Common myeloid progenitor, CD34-positive (primary cell): ENCODE data around the gene SAG.
"Not testable (repeated sequence)": the region's sequence is repeated elsewhere in the genome, so short reads cannot be mapped to it uniquely, and the experiment has no call there.

Experiments
- CTCF ChIA-PET: fragments of 350-600 bp; sonication (Branson Sonifier 250); formaldehyde crosslinking; loops from one replicate; lab custom pipeline; 2021; ENCODE audit warnings: antibody characterized with exemption; lab: Charles Lee
- POLR2A ChIA-PET: fragments of 350-600 bp; sonication (Branson Sonifier 250); formaldehyde crosslinking; loops from one replicate; lab custom pipeline; 2021; ENCODE audit warnings: antibody characterized with exemption; lab: Charles Lee
- DNase-seq, 3 donors: peaks; one replicate each; pipeline versions ENCODE4 v3.0.0 to v3.0.0-alpha.2; 2013
- H3K27ac ChIP-seq, 2 experiments: 1 replicate in 1 of 2; 2 replicates in 1 of 2; pipeline ENCODE4 v1.7.0; 2013; ENCODE audit warnings: inconsistent platforms in 2 of 2, low read length in 2 of 2, mild to moderate bottlenecking in 2 of 2, low read depth in 1 of 2, moderate library complexity in 1 of 2; ENCODE audit not compliant: severe bottlenecking in 2 of 2, insufficient read depth in 1 of 2, poor library complexity in 1 of 2
- H3K27me3 ChIP-seq, 5 experiments: replicated peaks in 2 of 5; 1 replicate in 3 of 5; 2 replicates in 2 of 5; pipeline versions ENCODE4 v1.6.1 to v1.7.0; 2013; ENCODE audit warnings: low read length in 4 of 5, mild to moderate bottlenecking in 2 of 5, moderate library complexity in 2 of 5, inconsistent platforms in 1 of 5; ENCODE audit not compliant: insufficient read depth in 5 of 5, control insufficient read depth in 4 of 5
- H3K36me3 ChIP-seq, 4 experiments: 1 replicate in 2 of 4; 2 replicates in 2 of 4; pipeline versions ENCODE4 v1.6.1 to v1.7.0; 2013; ENCODE audit warnings: low read length in 3 of 4, control low read depth in 1 of 4, mild to moderate bottlenecking in 1 of 4; ENCODE audit not compliant: control insufficient read depth in 4 of 4, insufficient read depth in 4 of 4
- H3K4me1 ChIP-seq, 4 experiments: 1 replicate in 3 of 4; 2 replicates in 1 of 4; pipeline versions ENCODE4 v1.6.1 to v1.7.1; 2013; ENCODE audit warnings: low read length in 3 of 4, mild to moderate bottlenecking in 3 of 4, control low read depth in 1 of 4, inconsistent platforms in 1 of 4, moderate library complexity in 1 of 4; ENCODE audit not compliant: control insufficient read depth in 4 of 4, insufficient read depth in 4 of 4; ENCODE audit errors: control extremely low read depth in 1 of 4
- H3K4me3 ChIP-seq, 7 experiments: 1 replicate in 4 of 7; 2 replicates in 3 of 7; pipeline versions ENCODE4 v1.5.1 to v1.7.0; 2013; ENCODE audit warnings: mild to moderate bottlenecking in 7 of 7, low read length in 6 of 7, moderate library complexity in 6 of 7, inconsistent platforms in 2 of 7, low read depth in 2 of 7, control low read depth in 1 of 7; ENCODE audit not compliant: insufficient read depth in 4 of 7, control insufficient read depth in 1 of 7; ENCODE audit errors: extremely low read depth in 1 of 7
- H3K9me3 ChIP-seq, 5 experiments: 1 replicate in 4 of 5; 2 replicates in 1 of 5; pipeline versions ENCODE4 v1.6.1 to v1.7.1; 2013; ENCODE audit warnings: low read length in 4 of 5, mild to moderate bottlenecking in 2 of 5, inconsistent platforms in 1 of 5, low read depth in 1 of 5, moderate library complexity in 1 of 5; ENCODE audit not compliant: control insufficient read depth in 4 of 5, insufficient read depth in 2 of 5; ENCODE audit errors: control extremely low read depth in 1 of 5
- WGBS: methylation state at CpG from one replicate; pipeline ENCODE4 v1.1.5; 2013; ENCODE audit not compliant: insufficient coverage; 5-methylcytosine and 5-hydroxymethylcytosine counted together

Gene SAG

DNA sequence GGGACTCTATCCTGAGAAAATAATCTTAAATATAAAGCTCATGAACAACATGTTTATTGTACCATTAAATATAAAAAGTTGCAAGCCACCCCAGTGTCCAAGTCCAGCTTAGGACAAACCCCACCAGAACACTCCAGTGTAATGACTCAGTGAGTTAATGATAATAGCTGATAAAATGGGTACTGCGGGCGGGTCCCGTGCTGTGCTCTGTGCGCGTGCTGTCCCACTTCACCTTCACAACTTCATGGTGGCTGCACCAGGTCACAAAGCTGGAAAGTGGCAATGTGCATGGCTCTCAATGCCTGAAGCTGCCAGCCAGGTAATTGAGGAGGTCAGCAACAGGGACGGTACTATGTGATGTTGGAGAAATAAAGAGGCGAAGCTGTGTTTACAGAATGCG is 65.2 kb downstream of the SAG start:
- Histone ChIP-seq H3K4me3 (no peak overlapping the region), H3K9me3 (no peaks in the 10 kb centered on the region), H3K27ac (no peak overlapping the region), H3K36me3 (peaks cover 0 to 23% (median 0%) of the 10 kb centered on the region in 4 experiments), H3K27me3 (no peaks in the 10 kb centered on the region), H3K4me1 (peaks cover 0 to 8% (median 0%) of the 10 kb centered on the region in 4 experiments)
- no peak for DNase-seq
- ChIA-PET POLR2A (no interaction called here), CTCF (interaction anchor here (0.8 to 3.7 kb wide), 5 partner anchors 9 to 76 kb away, joined by 3 to 14 read pairs (median 4); no protein-coding TSS in a partner anchor)
- 96% methylated on average over 8 of the region's 8 CpGs for WGBS

GRCh38 chr2:233373316-233373715 is 65.7 kb downstream of the SAG start:
- ChIA-PET CTCF (interaction anchor here (0.9 to 3.7 kb wide), 4 partner anchors 10 to 17 kb away, joined by 4 to 14 read pairs (median 5); no protein-coding TSS in a partner anchor), POLR2A (no interaction called here)
- peaks cover 0 to 23% (median 0%) of the 10 kb centered on the region in 4 experiments for H3K36me3 ChIP-seq
- WGBS: 100% methylated on average over 2 of the region's 5 CpGs
- DNase-seq: no peak
- H3K4me1 ChIP-seq: peaks cover 0 to 8% (median 0%) of the 10 kb centered on the region in 4 experiments
- H3K4me3 ChIP-seq: no peak overlapping the region
- no peaks in the 10 kb centered on the region for H3K27me3 ChIP-seq
- H3K9me3 ChIP-seq: no peaks in the 10 kb centered on the region
- H3K27ac ChIP-seq: no peak overlapping the region

- H3K27me3 ChIP-seq, DNase-seq, POLR2A ChIA-PET, H3K4me1 ChIP-seq, H3K4me3 ChIP-seq, H3K27ac ChIP-seq, H3K9me3 ChIP-seq: not testable (repeated sequence)
- CTCF ChIA-PET: interaction anchor here (1.8 kb wide), 1 partner anchor 10 kb away, joined by 6 read pairs; no protein-coding TSS in a partner anchor
- 98% methylated on average over 9 of the region's 11 CpGs for WGBS
- H3K36me3 ChIP-seq: peaks cover 0 to 23% (median 0%) of the 10 kb centered on the region in 4 experiments
Measured at GRCh38 chr2:233374776-233375175, 67.2 kb downstream of the SAG start.

DNA sequence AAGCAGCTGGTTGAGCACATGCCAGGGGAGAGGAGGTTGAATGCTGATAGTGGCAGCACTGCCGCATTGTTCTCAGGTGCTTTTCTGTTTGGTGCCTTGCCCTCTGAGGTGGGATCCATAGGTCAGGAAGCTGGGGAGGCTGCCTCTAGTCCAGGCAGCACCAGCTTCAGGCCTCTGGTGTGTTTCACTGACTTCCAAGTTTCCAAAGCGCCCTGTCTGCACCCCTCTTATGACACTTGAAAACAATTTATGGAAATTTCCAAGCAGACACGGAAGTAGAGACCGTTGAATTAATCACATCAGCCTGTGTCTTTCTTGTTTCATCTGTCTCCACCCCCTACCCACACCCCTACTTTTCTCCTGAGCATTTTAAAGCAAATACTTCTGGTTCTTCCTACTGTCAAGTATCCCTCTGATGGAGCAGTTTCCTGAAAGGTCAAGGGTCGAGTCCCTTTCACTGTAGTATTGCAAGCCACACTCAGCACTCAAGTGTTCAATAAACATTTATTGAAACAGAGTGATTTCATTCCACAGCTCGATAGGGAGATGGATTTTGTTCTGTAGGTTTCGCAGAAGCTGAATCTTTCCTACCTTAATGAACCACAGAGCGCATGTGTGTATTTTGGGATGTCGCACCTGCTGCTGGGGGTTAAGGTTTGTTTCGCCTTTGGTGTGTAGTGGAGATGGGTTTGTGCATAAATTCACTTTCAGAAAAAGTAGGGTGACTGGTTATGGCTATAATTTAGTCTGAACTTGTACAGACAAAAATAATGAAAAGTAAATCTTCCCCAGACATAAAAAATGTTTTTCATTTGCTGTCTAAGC is 68.1 kb downstream of the SAG start:
- POLR2A ChIA-PET: no interaction called here
- 96% methylated on average over 8 of the region's 10 CpGs for WGBS
- DNase-seq: no peak

GRCh38 chr2:233379034-233379433 is 71.4 kb downstream of the SAG start:
- CTCF ChIA-PET: interaction anchor here (1.4 kb wide), 2 partner anchors 24 to 25 kb away, joined by 3 read pairs; no protein-coding TSS in a partner anchor
- no peak overlapping the region for H3K4me3 ChIP-seq
- no peak for DNase-seq
- POLR2A ChIA-PET: interaction anchor here (0.6 kb wide), 1 partner anchor 9 kb away, joined by 4 read pairs; no protein-coding TSS in a partner anchor
- H3K36me3 ChIP-seq: peaks cover 0 to 13% (median 0%) of the 10 kb centered on the region in 4 experiments
- H3K9me3 ChIP-seq: no peaks in the 10 kb centered on the region
- H3K27ac ChIP-seq: no peak overlapping the region
- WGBS: 97% methylated on average over 3 of the region's 6 CpGs
- H3K4me1 ChIP-seq: peaks cover 0 to 11% (median 7%) of the 10 kb centered on the region in 4 experiments
- no peaks in the 10 kb centered on the region for H3K27me3 ChIP-seq

More for the DNA sequence above, 68.1 kb downstream of the SAG start:
- no peaks in the 10 kb centered on the region for H3K27me3 ChIP-seq
- H3K9me3 ChIP-seq: no peaks in the 10 kb centered on the region
- H3K4me3 ChIP-seq: no peak overlapping the region
- CTCF ChIA-PET: interaction anchor here (1.0 to 1.8 kb wide), 3 partner anchors 9 to 95 kb away, joined by 3 to 6 read pairs (median 3); no protein-coding TSS in a partner anchor
- no peak overlapping the region for H3K27ac ChIP-seq
- peaks cover 0 to 23% (median 0%) of the 10 kb centered on the region in 4 experiments for H3K36me3 ChIP-seq
- no peaks in the 10 kb centered on the region for H3K4me1 ChIP-seq

DNA sequence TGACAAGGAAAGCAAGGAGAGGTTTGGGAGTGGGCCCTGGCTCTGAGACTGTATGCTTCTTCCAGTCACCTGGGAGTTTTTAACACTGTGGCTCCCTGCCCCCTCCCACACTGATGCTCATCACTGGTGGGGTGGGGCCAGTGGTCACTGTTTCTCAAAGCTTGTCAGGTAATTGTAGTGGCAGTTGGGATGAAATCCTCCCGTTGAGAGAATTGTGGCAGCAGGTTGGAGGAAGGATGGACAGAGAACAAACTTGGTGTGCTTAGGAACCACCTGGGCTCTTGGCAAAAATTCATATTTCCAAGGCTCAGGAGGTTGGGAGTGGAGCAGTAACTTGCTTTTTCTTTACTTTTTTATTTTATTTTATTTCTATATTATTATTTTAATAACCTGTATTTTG is 71.8 kb downstream of the SAG start:
- Histone ChIP-seq H3K36me3 (peaks cover 0 to 13% (median 0%) of the 10 kb centered on the region in 4 experiments), H3K27me3 (no peaks in the 10 kb centered on the region), H3K4me3 (no peak overlapping the region), H3K4me1 (peaks cover 3 to 15% (median 11%) of the 10 kb centered on the region in 4 experiments), H3K27ac (no peak overlapping the region), H3K9me3 (no peaks in the 10 kb centered on the region)
- CTCF ChIA-PET: interaction anchor here (0.7 to 1.4 kb wide), 2 partner anchors 25 to 27 kb away, joined by 3 read pairs; no protein-coding TSS in a partner anchor
- DNase-seq: no peak
- WGBS: 64% methylated on average over 1 of the region's 1 CpG
- POLR2A ChIA-PET: no interaction called here
